Tibial nerve (tissue), 4 donors: ENCODE data around the gene EXOC6B. TPM values are rescaled to one million over a fixed set of nuclear protein-coding genes. Genes with fewer than 3 reads are reported as not detected.
"Not testable (repeated sequence)": the region's sequence is repeated elsewhere in the genome, so short reads cannot be mapped to it uniquely, and the experiment has no call there.

Experiments
- DNase-seq, 2 donors: peaks; one replicate each; pipeline ENCODE4 v3.0.0-alpha.2; 2019; ENCODE audit warnings: low spot score in 2 of 2
- H3K27ac ChIP-seq, 4 donors: fragments of 200-600 bp; sonication (generic) in 3 of 4; one replicate each; pipeline ENCODE4 v1.5.1; 2017 to 2019; ENCODE audit warnings: mild to moderate bottlenecking in 1 of 4
- H3K27me3 ChIP-seq, 2 donors: fragments of 200-600 bp; sonication (generic) in 1 of 2; one replicate each; pipeline versions ENCODE4 v1.5.1 to v1.6.0; 2017 to 2019
- H3K36me3 ChIP-seq, 3 donors: fragments of 200-600 bp; sonication (generic); one replicate each; pipeline ENCODE4 v1.5.1; 2018 to 2019
- H3K4me1 ChIP-seq, 4 donors: fragments of 200-600 bp; sonication (generic) in 3 of 4; one replicate each; pipeline ENCODE4 v1.5.1; 2017 to 2019
- H3K4me3 ChIP-seq, 4 donors: fragments of 200-600 bp; sonication (generic) in 3 of 4; one replicate each; pipeline ENCODE4 v1.5.1; 2017 to 2019; ENCODE audit warnings: mild to moderate bottlenecking in 1 of 4, moderate library complexity in 1 of 4
- H3K9me3 ChIP-seq, 4 donors: fragments of 200-600 bp; sonication (generic) in 3 of 4; one replicate each; pipeline ENCODE4 v1.5.1; 2017 to 2019
- CTCF ChIP-seq, 5 experiments: fragments of 200-600 bp in 3 of 5; fragments of 450-650 bp in 2 of 5; sonication (generic) in 3 of 5; IDR thresholded peaks; one replicate each; pipeline ENCODE4 v1.5.1; 2016 to 2019; ENCODE audit warnings: antibody characterized with exemption in 5 of 5, mild to moderate bottlenecking in 3 of 5, moderate library complexity in 2 of 5
- EP300 ChIP-seq, 2 donors: sonication (generic); formaldehyde crosslinking; IDR thresholded peaks; one replicate each; pipeline ENCODE4 v1.6.1; 2017; ENCODE audit warnings: antibody characterized with exemption in 2 of 2, mild to moderate bottlenecking in 1 of 2
- POLR2A ChIP-seq, 2 donors: fragments of 450-650 bp; IDR thresholded peaks; one replicate each; pipeline ENCODE4 v1.6.1; 2017; ENCODE audit warnings: antibody characterized with exemption in 2 of 2, mild to moderate bottlenecking in 2 of 2, moderate library complexity in 2 of 2
- WGBS, 2 donors: methylation state at CpG; one replicate each; pipeline ENCODE4 v1.1.5; 2018; 5-methylcytosine and 5-hydroxymethylcytosine counted together
- total RNA-seq, 4 donors: library from RNA; depleted of rRNA; stranded (reverse); fragments of >200 nt; gene quantifications; one replicate each; pipeline ENCODE4 v1.1.0, GENCODE V29; 2016

The EXOC6B gene
- total RNA-seq, 4 donors from 2014 or later: 22.1 to 41.1 (median 30.3) TPM

GRCh38 chr2:72543497-72544216, 282.2 kb downstream of the EXOC6B start:
- DNase-seq: no peak
- no peak for TF ChIP-seq POLR2A (IDR thresholded peaks at IDR 0.05)
- no peak for TF ChIP-seq EP300 (IDR thresholded peaks at IDR 0.05)
- TF ChIP-seq CTCF (IDR thresholded peaks at IDR 0.05): no peak
- H3K4me1 ChIP-seq: peaks cover 0 to 5% (median 2%) of the 10 kb centered on the region in 4 donors
- no peaks in the 10 kb centered on the region for H3K9me3 ChIP-seq
- H3K27me3 ChIP-seq: no peaks in the 10 kb centered on the region
- H3K36me3 ChIP-seq: no peaks in the 10 kb centered on the region
- WGBS, 2 donors: 84 to 85% methylated on average over 3 of the region's 3 CpGs
- H3K4me3 ChIP-seq: no peak overlapping the region
- H3K27ac ChIP-seq: no peak overlapping the region

DNA sequence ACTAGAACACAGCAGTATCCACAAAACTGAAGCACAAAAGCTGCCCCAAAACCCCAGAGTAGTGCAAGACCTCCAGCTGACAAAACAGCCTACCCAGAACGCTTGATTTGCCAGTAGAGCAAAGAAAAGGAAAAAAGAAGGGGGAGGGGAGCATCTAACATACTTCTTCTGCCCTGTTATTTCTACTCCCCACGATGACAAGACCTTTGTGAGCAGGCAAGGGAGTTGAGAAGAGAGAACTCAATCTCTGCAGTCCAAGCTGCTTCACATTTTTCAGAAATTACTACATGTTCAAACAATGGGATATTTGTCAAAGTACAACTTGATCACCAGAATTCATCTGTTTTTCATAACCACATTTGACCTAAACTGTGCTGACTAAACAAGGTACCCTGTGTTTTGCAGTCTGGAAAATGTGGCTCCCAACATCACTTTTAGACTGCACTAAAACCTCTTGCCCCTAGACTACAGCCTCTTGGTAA, 286.7 kb downstream of the EXOC6B start:
- peak overlapping the region in 2 of 4 donors; percentile 5 to 37 for H3K27ac ChIP-seq
- WGBS, 2 donors: 7 to 19% methylated on average over 2 of the region's 2 CpGs

GRCh38 chr2:72538486-72538885, 287.3 kb downstream of the EXOC6B start:
- no peaks in the 10 kb centered on the region for H3K9me3 ChIP-seq
- TF ChIP-seq CTCF (IDR thresholded peaks at IDR 0.05) (no peak), POLR2A (IDR thresholded peaks at IDR 0.05) (no peak), EP300 (IDR thresholded peaks at IDR 0.05) (no peak)
- no peaks in the 10 kb centered on the region for H3K36me3 ChIP-seq
- 57 to 59% methylated on average over 2 of the region's 2 CpGs for WGBS, 2 donors
- H3K27ac ChIP-seq: peak overlapping the region in 1 of 4 donors; percentile 37
- no peaks in the 10 kb centered on the region for H3K27me3 ChIP-seq
- H3K4me1 ChIP-seq: peaks cover 0 to 14% (median 3%) of the 10 kb centered on the region in 4 donors
- no peak overlapping the region for H3K4me3 ChIP-seq
- no peak for DNase-seq

More for the DNA sequence above, 286.7 kb downstream of the EXOC6B start:
- Histone ChIP-seq H3K27me3 (no peaks in the 10 kb centered on the region), H3K9me3 (no peaks in the 10 kb centered on the region), H3K4me3 (no peak overlapping the region), H3K36me3 (no peaks in the 10 kb centered on the region), H3K4me1 (peaks cover 0 to 14% (median 3%) of the 10 kb centered on the region in 4 donors)
- TF ChIP-seq CTCF (IDR thresholded peaks at IDR 0.05): no peak
- TF ChIP-seq EP300 (IDR thresholded peaks at IDR 0.05): peak in 1 of 2 donors; percentile 84
- DNase-seq: peak in 1 of 2 donors; percentile 30

DNA sequence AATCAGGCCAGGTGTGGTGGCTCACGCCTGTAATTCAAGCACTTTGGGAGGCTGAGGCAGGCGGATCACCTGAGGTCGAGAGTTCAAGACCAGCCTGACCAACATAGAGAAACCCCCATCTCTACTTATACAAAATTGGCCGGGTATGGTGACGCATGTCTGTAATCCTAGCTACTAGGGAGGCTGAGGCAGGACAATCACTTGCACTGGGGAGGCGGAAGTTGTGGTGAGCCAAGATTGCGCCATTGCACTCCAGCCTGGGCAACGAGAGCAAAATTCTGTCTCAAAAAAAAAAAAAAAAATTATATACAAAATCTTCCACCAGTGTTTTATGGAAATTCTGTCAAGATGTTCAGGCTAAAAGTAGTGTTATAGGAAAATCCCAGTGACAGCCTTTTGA, 290.2 kb downstream of the EXOC6B start:
- DNase-seq, H3K4me3 ChIP-seq, H3K9me3 ChIP-seq, H3K36me3 ChIP-seq, H3K27ac ChIP-seq, H3K27me3 ChIP-seq: not testable (repeated sequence)
- 92 to 93% methylated on average over 8 of the region's 8 CpGs for WGBS, 2 donors
- H3K4me1 ChIP-seq: peaks cover 0 to 25% (median 3%) of the 10 kb centered on the region in 4 donors

DNA sequence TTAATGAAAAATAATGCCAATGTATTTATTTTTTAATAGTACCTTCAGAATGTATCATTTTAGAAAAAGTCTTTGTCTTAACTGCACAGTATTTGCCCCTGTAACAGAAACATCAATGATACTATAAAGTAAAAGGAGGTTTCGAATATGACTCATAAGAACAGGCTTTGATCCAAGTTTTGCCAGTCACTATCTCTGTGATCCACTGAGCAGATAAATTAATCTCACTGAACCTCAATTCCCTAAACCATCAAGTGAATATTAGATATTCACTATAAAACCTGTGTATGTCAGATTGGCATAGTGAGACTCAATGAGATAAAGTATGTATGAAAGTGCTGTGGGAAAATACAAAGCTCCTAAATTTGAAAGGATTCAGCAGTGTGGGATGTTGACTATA, 292.1 kb downstream of the EXOC6B start:
- no peak for TF ChIP-seq CTCF (IDR thresholded peaks at IDR 0.05)
- no peak for TF ChIP-seq EP300 (IDR thresholded peaks at IDR 0.05)
- 70 to 84% methylated on average over 1 of the region's 1 CpG for WGBS, 2 donors
- H3K27me3 ChIP-seq: no peaks in the 10 kb centered on the region
- DNase-seq: no peak
- no peak overlapping the region for H3K27ac ChIP-seq
- H3K36me3 ChIP-seq: no peaks in the 10 kb centered on the region
- no peak overlapping the region for H3K4me3 ChIP-seq
- no peaks in the 10 kb centered on the region for H3K9me3 ChIP-seq
- peaks cover 0 to 22% (median 2%) of the 10 kb centered on the region in 4 donors for H3K4me1 ChIP-seq
